Endothelial cell of umbilical vein (primary cell): ENCODE measurements around the gene FOXJ2.

Experiments used
- EZH2 ChIP-seq: IDR thresholded peaks from 2 replicates; pipeline ENCODE4 v1.6.1; 2012; ENCODE audit warnings: borderline replicate concordance, low read depth, mild to moderate bottlenecking, moderate library complexity, low read length, inconsistent platforms; ENCODE audit not compliant: severe bottlenecking
- FOS ChIP-seq: IDR thresholded peaks from 2 replicates; pipeline ENCODE4 v1.6.1; 2011; ENCODE audit warnings: mild to moderate bottlenecking, low read length, moderate library complexity, borderline replicate concordance; ENCODE audit not compliant: insufficient read depth
- GATA2 ChIP-seq: IDR thresholded peaks from 2 replicates; pipeline ENCODE4 v1.7.0; 2011; ENCODE audit warnings: low read depth, mild to moderate bottlenecking, moderate library complexity, mixed read lengths, low read length; ENCODE audit not compliant: insufficient read length, insufficient read depth
- JUN ChIP-seq: IDR thresholded peaks from 2 replicates; pipeline ENCODE4 v1.6.1; 2011; ENCODE audit warnings: borderline replicate concordance, low read depth; ENCODE audit not compliant: insufficient read length, insufficient read depth
- MYC ChIP-seq: IDR thresholded peaks from one replicate; pipeline ENCODE4 v1.6.1; 2011; ENCODE audit warnings: mild to moderate bottlenecking, low read depth, low read length
- POLR2A ChIP-seq: IDR thresholded peaks from 2 replicates; pipeline ENCODE4 v1.6.1; 2012; ENCODE audit warnings: low read depth, mild to moderate bottlenecking, control low read depth, low read length
- POLR2AphosphoS5 ChIP-seq: IDR thresholded peaks from 2 replicates; pipeline ENCODE4 v1.6.1; 2012; ENCODE audit warnings: low read depth, mild to moderate bottlenecking, control low read depth, low read length, moderate library complexity; ENCODE audit not compliant: insufficient read depth
- TF ChIP-seq, protein P1 (sequence below), 2 donors: IDR thresholded peaks; 1 replicate in 1 of 2; 2 replicates in 1 of 2; pipeline ENCODE4 v1.5.1; 2011; ENCODE audit warnings: low read length in 2 of 2, mild to moderate bottlenecking in 2 of 2, moderate library complexity in 2 of 2, control low read depth in 1 of 2, inconsistent platforms in 1 of 2, low read depth in 1 of 2; ENCODE audit not compliant: insufficient read depth in 1 of 2; ENCODE audit errors: extremely low read depth in 1 of 2
- TF ChIP-seq, protein P2 (sequence below): IDR thresholded peaks from 2 replicates; pipeline ENCODE4 v1.6.1; 2011; ENCODE audit not compliant: insufficient read depth, insufficient read length

DNA sequence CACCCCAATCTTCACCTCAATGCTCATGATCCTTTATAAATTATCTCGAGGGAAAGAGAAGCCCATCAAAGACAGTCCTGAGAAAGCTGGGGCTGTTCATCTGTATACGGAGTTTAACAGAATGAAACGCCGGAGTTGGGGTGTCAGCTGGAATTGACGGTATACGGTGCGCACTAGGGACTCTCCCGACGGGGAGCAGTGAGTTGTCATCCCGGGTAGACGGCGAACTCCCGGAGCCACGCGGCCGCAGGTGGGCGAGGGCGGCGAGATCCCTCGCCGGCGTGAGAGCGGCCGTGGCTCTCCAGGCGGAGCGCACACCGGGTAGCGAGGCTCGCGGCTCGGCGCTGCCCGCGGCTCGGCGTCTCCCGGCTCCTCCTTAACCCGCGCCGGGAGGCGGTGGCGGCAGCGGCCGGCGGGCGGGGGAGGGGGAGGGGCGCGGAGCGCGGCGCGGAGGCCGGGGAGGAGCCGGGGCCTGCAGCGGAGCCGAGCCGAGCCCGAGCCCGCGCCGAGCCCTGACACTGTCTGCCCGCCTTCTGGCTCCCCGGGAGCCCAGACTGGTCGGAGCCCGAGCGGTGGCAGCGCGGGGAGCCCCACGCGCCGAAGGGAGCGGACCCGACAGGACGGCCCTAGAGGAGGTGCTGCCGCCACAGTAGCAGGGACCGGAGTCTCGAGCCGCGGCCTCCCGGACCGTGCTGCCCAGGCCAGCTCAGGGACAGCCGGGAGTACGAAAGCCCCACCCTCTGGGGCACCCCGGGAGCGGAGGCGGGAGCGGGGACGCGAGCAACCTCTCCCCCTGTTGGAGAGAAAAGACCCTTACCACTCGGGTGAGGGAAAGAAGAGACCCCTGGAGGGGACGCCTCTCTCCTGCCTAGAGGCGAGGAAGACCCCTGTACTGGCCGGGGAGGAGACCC is at the start of gene FOXJ2:
- TF ChIP-seq POLR2A (no peak), POLR2AphosphoS5 (peak; percentile 40), EZH2 (no peak), FOS (no peak), JUN (no peak), MYC (no peak), GATA2 (no peak)
- TF ChIP-seq, protein P1, sequence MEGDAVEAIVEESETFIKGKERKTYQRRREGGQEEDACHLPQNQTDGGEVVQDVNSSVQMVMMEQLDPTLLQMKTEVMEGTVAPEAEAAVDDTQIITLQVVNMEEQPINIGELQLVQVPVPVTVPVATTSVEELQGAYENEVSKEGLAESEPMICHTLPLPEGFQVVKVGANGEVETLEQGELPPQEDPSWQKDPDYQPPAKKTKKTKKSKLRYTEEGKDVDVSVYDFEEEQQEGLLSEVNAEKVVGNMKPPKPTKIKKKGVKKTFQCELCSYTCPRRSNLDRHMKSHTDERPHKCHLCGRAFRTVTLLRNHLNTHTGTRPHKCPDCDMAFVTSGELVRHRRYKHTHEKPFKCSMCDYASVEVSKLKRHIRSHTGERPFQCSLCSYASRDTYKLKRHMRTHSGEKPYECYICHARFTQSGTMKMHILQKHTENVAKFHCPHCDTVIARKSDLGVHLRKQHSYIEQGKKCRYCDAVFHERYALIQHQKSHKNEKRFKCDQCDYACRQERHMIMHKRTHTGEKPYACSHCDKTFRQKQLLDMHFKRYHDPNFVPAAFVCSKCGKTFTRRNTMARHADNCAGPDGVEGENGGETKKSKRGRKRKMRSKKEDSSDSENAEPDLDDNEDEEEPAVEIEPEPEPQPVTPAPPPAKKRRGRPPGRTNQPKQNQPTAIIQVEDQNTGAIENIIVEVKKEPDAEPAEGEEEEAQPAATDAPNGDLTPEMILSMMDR (IDR thresholded peaks at IDR 0.05; ENCODE audit: extremely low read depth in 1 of 2, insufficient read depth in 1 of 2, low read depth in 1 of 2, low read length in 2 of 2), result no peak
- TF ChIP-seq, protein P2, sequence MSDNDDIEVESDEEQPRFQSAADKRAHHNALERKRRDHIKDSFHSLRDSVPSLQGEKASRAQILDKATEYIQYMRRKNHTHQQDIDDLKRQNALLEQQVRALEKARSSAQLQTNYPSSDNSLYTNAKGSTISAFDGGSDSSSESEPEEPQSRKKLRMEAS, result no peak
